Muscle layer of duodenum (tissue), 2 donors: ENCODE measurements around the gene RSF1.
A peak's percentile ranks its signal among the peaks of the same experiment; 100 is the strongest.
"Not testable (repeated sequence)": the region's sequence is repeated elsewhere in the genome, so short reads cannot be mapped to it uniquely, and the experiment has no call there.

Experiments used
- H3K27ac ChIP-seq: one replicate; pipeline ENCODE4 v1.7.0; 2013; ENCODE audit warnings: mild to moderate bottlenecking, low read length
- H3K27me3 ChIP-seq: one replicate; pipeline ENCODE4 v1.7.0; 2013; ENCODE audit warnings: low read depth, mild to moderate bottlenecking, control low read depth, low read length
- H3K36me3 ChIP-seq, 2 donors: one replicate each; pipeline ENCODE4 v1.7.0; 2013; ENCODE audit warnings: low read length in 2 of 2, control low read depth in 1 of 2, mild to moderate bottlenecking in 1 of 2; ENCODE audit not compliant: insufficient read depth in 2 of 2, control insufficient read depth in 1 of 2
- H3K4me1 ChIP-seq, 2 donors: one replicate each; pipeline ENCODE4 v1.7.0; 2013; ENCODE audit warnings: low read length in 2 of 2, mild to moderate bottlenecking in 2 of 2, control low read depth in 1 of 2, moderate library complexity in 1 of 2; ENCODE audit not compliant: insufficient read depth in 2 of 2, control insufficient read depth in 1 of 2
- H3K4me3 ChIP-seq, 2 donors: one replicate each; pipeline ENCODE4 v1.7.0; 2013; ENCODE audit warnings: low read length in 2 of 2, low read depth in 1 of 2, mild to moderate bottlenecking in 1 of 2
- H3K9me3 ChIP-seq, 2 donors: one replicate each; pipeline ENCODE4 v1.7.0; 2013; ENCODE audit warnings: low read length in 2 of 2, control low read depth in 1 of 2, mild to moderate bottlenecking in 1 of 2; ENCODE audit not compliant: control insufficient read depth in 1 of 2
- donor health status: healthy.

Gene RSF1

DNA sequence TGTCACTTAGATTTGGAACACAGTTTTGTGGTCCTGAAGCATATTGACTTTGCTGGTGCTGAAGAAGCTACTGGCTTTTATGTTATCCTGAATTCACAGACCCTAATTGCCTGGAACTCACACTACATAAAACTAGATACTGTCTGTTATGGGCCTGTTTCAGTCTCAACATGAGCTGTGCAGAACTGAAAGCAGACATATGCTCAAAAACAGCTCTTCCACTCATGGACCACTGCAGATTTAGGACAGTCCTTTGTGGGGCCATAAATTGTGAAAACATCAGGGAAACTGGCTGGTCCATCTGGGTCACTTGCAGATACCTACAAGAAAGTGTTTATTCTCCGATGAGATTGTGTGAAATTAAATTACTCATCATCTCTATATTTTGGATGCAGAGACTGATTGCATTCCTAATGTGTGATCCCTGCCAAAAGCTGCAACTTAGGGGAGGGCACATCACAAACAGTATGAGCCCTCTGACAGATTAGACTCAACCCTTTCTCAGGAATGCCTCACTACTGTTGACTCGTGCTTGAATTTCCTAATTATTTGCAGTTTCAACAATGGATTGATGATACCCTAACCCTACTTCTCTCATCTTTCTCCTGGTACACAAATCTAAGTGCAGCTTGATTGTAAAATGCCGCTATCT, 172.7 kb downstream of the RSF1 start:
- H3K4me3 ChIP-seq: no peak overlapping the region
- no peaks in the 10 kb centered on the region for H3K27me3 ChIP-seq
- no peaks in the 10 kb centered on the region for H3K36me3 ChIP-seq
- H3K27ac ChIP-seq: no peak overlapping the region
- H3K9me3 ChIP-seq: no peaks in the 10 kb centered on the region
- no peaks in the 10 kb centered on the region for H3K4me1 ChIP-seq

- Histone ChIP-seq H3K4me3 (no peak overlapping the region), H3K36me3 (no peaks in the 10 kb centered on the region), H3K27ac (no peak overlapping the region), H3K9me3 (no peaks in the 10 kb centered on the region), H3K4me1 (no peaks in the 10 kb centered on the region), H3K27me3 (no peaks in the 10 kb centered on the region)
Observed at GRCh38 chr11:77644887-77645286, 175.6 kb downstream of the RSF1 start.

DNA sequence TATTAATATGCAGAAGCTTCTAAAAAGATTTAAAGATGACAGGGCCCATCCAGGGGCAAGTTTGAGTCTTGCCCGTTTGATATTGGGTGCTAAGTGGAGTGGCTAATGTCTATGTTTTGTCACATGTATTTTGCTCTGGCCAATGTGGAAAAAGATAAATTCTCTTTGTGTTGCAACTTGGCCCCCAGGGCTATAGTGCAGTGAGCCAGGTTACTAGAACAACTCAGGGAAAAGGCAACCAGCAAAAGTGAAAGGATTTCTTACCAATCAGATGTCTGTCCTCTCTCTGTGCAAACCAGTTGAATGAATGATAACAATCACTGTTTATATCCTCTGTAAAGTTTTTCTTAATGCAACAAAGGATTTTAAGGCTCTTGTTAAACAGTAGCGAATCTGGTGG, 178.3 kb downstream of the RSF1 start:
- Histone ChIP-seq H3K4me3 (no peak overlapping the region), H3K27ac (no peak overlapping the region), H3K36me3 (no peaks in the 10 kb centered on the region), H3K4me1 (peaks cover 0 to 5% of the 10 kb centered on the region in 2 donors), H3K27me3 (no peaks in the 10 kb centered on the region), H3K9me3 (no peaks in the 10 kb centered on the region)

GRCh38 chr11:77637345-77638165, 183.0 kb downstream of the RSF1 start, which contains the start of gene CLNS1A:
CLNS1A (minus strand) TSS chr11:77637794; CDS start chr11:77637714, 80 bp downstream.
- Histone ChIP-seq H3K36me3 (no peaks in the 10 kb centered on the region), H3K27ac (peak within 1 kb of the TSS; percentile 63), H3K9me3 (no peaks in the 10 kb centered on the region), H3K27me3 (no peaks in the 10 kb centered on the region), H3K4me3 (peak within 1 kb of the TSS; percentile 71 to 99), H3K4me1 (peaks cover 8 to 23% of the 10 kb centered on the region in 2 donors)

- Histone ChIP-seq H3K9me3 (no peaks in the 10 kb centered on the region), H3K4me1 (peaks cover 8 to 23% of the 10 kb centered on the region in 2 donors), H3K4me3 (peak overlapping the region; percentile 71 to 99), H3K27ac (peak overlapping the region; percentile 63), H3K36me3 (no peaks in the 10 kb centered on the region), H3K27me3 (no peaks in the 10 kb centered on the region)
Observed at GRCh38 chr11:77636731-77637344, 183.7 kb downstream of the RSF1 start.

DNA sequence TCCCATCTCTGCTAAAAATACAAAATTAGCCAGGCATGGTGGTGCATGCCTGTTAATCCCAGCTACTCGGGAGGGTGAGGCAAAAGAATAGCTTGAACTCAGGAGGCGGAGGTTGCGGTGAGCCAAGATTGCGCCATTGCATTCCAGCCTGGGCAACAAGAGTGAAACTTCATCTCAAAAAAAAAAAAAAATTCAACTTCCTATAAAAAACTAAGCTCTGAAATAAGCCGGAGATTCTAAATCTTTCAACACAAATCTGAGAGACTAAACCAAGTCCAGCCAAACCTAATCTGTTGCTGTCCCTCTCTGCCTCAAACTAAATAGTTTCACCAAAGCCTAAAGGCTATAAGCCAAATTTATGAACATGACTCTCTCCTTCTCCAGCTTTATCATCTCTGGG, 186.6 kb downstream of the RSF1 start:
- H3K4me3 ChIP-seq, H3K27me3 ChIP-seq, H3K27ac ChIP-seq, H3K36me3 ChIP-seq, H3K9me3 ChIP-seq: not testable (repeated sequence)
- peaks cover 8 to 23% of the 10 kb centered on the region in 2 donors for H3K4me1 ChIP-seq

DNA sequence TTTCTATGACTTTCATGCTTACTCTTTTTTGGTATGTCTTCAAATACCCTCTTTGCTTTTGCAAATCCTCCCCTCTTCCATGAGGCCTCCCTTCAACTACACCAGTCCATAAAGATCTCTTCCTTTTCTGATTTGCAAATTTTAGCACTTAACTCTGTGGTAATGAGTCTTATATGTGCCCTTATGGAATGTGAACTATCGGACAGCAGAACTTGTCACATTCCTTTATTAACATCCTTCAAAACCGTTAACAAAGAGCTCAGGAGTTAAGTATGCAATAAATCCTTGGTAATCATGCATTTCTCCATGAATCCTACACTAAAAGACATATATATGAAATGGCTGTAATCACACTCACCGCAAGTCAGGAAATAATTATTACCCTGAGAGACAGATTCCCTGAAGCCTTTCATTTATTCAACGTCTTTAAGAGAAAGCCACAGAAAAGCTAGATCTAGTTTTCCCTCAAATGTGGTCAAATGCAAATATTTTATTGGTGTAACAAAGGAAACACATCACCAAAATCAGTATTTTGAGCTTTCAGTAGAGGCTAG, 190.3 kb downstream of the RSF1 start:
- Histone ChIP-seq H3K27me3 (no peaks in the 10 kb centered on the region), H3K36me3 (peaks cover under 1 to 4% of the 10 kb centered on the region in 2 donors), H3K4me3 (no peak overlapping the region), H3K4me1 (peaks cover 0 to 3% of the 10 kb centered on the region in 2 donors), H3K27ac (no peak overlapping the region), H3K9me3 (no peaks in the 10 kb centered on the region)

- Histone ChIP-seq H3K4me1 (no peaks in the 10 kb centered on the region), H3K9me3 (no peaks in the 10 kb centered on the region), H3K27me3 (no peaks in the 10 kb centered on the region), H3K4me3 (no peak overlapping the region), H3K36me3 (peaks cover 38 to 57% of the 10 kb centered on the region in 2 donors), H3K27ac (no peak overlapping the region)
Observed at GRCh38 chr11:77619576-77620198, 200.8 kb downstream of the RSF1 start.

DNA sequence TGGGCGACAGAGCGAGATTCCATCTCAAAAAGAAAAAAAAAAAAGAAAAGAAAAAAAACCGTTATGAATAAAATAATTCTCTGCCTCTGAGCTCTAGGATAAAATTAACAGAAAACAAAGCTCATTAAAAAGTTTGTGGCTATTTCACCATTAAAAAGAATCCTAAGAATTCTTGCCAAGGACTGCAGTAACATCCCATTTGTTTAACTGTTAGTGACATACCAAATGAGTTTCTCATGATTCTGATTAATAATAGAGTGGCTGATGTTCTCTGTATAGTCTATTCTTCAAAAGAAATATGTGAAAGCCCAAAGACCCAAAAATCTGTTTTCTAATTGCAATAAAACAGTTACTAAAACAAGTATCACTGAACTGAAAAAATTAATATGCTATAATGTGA, 202.6 kb downstream of the RSF1 start:
- Histone ChIP-seq H3K4me1 (no peaks in the 10 kb centered on the region), H3K36me3 (peaks cover 42 to 43% of the 10 kb centered on the region in 2 donors), H3K27ac (no peak overlapping the region), H3K4me3 (no peak overlapping the region), H3K27me3 (no peaks in the 10 kb centered on the region), H3K9me3 (no peaks in the 10 kb centered on the region)

DNA sequence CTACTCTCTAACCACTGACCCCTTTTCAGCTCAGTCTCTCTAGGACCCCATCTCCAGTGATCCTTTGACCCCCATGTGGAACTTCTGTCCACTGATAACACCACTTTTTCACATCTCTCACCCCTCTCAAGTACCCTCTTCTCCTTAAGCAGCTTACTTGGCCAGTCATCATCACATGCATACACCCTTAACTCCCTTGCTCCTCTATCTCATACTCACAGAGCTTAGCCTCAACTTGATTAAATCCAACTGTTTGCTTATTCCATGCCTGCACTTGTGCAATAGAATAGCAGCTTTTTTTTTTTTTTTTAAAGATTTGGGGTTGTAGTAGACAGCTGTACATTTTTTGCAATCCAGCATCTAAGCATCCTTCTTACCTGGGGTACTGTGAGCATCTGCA, 208.6 kb downstream of the RSF1 start:
- H3K36me3 ChIP-seq: peaks cover 38 to 47% of the 10 kb centered on the region in 2 donors
- no peak overlapping the region for H3K27ac ChIP-seq
- no peaks in the 10 kb centered on the region for H3K9me3 ChIP-seq
- H3K4me1 ChIP-seq: no peaks in the 10 kb centered on the region
- no peak overlapping the region for H3K4me3 ChIP-seq
- H3K27me3 ChIP-seq: no peaks in the 10 kb centered on the region
